CD4-positive, alpha-beta T cell treated with Interleukin-1 beta for 1 hour (primary cell): ENCODE measurements around the gene RNF150.
"Not testable (repeated sequence)": the region's sequence is repeated elsewhere in the genome, so short reads cannot be mapped to it uniquely, and the experiment has no call there.

Experiments used
- DNase-seq, 2 donors: peaks; one replicate each; pipeline ENCODE4 v3.0.0-alpha.2; 2020 to 2022

RNF150 gene

GRCh38 chr4:141133146-141133998 lies at the start of gene RNF150:
RNF150 (minus strand) TSS chr4:141133469.
- peak; percentile 15 to 46 for DNase-seq

GRCh38 chr4:141180991-141181761 lies 47.9 kb upstream of the RNF150 start:
- DNase-seq, result no peak

- no peak for DNase-seq
These were observed 46.5 kb upstream of the RNF150 start for GRCh38 chr4:141179474-141180373.

- DNase-seq, result no peak
These were observed 43.9 kb upstream of the RNF150 start for GRCh38 chr4:141177171-141177570.

- no peak for DNase-seq
These were observed 41.2 kb upstream of the RNF150 start for GRCh38 chr4:141174457-141174856.

GRCh38 chr4:141170671-141171070 lies 37.4 kb upstream of the RNF150 start:
- no peak for DNase-seq

GRCh38 chr4:141169391-141169790 lies 36.1 kb upstream of the RNF150 start:
- no peak for DNase-seq

GRCh38 chr4:141165001-141165400 lies 31.7 kb upstream of the RNF150 start:
- DNase-seq, result not testable (repeated sequence)

- DNase-seq, result no peak
These were observed 25.8 kb upstream of the RNF150 start for GRCh38 chr4:141159027-141159426.

GRCh38 chr4:141158219-141158618 lies 24.9 kb upstream of the RNF150 start:
- DNase-seq, result no peak

GRCh38 chr4:141155586-141155985 lies 22.3 kb upstream of the RNF150 start:
- DNase-seq, result no peak

- DNase-seq, result no peak
These were observed 21.5 kb upstream of the RNF150 start for GRCh38 chr4:141154725-141155124.

GRCh38 chr4:141153751-141154510 lies 20.7 kb upstream of the RNF150 start:
- no peak for DNase-seq

- no peak for DNase-seq
These were observed 10.9 kb upstream of the RNF150 start for GRCh38 chr4:141144207-141144606.

- peak in 1 of 2 donors; percentile 11 for DNase-seq
These were observed 9.2 kb upstream of the RNF150 start for GRCh38 chr4:141142423-141142822.

- no peak for DNase-seq
These were observed 7.3 kb upstream of the RNF150 start for GRCh38 chr4:141140391-141141200.

- no peak for DNase-seq
These were observed 1.0 kb upstream of the RNF150 start for GRCh38 chr4:141133999-141134995.

- DNase-seq, result no peak
These were observed 542 bp downstream of the RNF150 start for GRCh38 chr4:141132709-141133145.

GRCh38 chr4:141132072-141132708 lies 1.1 kb downstream of the RNF150 start:
- DNase-seq, result no peak
